Left forelimb (tissue), 1 donor: ENCODE data around the gene PDE10A.
"Not testable (repeated sequence)": the region's sequence is repeated elsewhere in the genome, so short reads cannot be mapped to it uniquely, and the experiment has no call there.

ENCODE experiments used
- DNase-seq: peaks from one replicate; pipeline ENCODE4 v3.0.0-alpha.2; 2018; ENCODE audit warnings: low spot score

PDE10A gene

GRCh38 chr6:165469483-165469882, 193.6 kb downstream of the PDE10A start:
- DNase-seq, result no peak

DNA sequence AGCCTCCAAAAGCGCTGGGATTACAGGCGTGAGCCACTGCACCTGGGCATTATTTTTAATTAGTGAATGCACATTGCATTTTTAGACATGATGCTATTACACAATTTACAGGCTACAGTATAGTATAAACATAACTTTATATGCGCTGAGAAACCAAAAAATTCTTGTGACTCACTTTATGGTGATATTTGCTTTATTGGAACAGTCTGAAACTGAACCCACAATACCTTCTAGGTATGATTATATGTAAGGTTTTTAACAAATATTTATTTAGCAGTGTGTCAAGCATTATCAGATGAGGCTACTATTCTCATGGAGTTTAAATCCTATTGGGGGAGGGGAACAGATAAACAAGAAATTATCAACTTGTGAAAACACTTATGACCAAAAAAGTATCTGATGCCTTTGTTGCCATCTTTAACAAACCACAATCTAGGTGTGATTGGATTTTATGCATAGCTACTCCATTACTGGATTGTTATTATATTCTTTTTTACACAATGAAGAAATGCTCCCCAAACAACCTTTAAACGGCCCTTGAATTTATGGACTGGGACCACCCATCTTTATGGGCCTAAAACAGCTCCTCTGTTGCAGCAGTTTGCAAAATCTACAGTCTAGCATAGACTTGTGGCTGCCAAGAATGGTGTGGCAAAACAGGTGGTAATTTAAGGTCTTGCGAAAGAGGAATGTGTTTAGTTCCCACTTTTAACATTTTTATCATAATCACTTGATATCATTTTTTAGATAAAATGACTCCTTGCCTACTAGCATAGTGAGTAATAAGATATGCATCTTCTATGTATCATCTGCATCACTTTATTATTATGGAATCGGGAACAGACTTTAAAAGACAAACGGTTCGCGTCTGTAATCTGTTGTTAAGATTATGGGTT, 194.5 kb downstream of the PDE10A start:
- no peak for DNase-seq

DNA sequence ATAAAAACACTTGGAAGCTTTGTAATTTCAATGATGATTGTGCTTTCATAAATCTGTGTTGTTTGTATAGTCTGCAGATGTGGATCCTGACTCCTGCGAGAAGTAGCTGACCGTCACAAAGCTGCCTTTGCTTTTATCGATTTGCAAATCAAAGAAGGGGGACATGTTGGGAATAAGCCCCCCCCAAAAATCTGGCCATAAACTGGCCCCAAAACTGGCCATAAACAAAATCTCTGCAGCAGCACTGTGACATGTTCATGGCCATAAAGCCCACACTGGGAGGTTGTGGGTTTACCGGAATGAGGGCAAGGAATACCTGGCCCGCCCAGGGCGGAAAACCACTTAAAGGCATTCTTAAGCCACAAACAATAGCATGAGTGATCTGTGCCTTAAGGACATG, 199.5 kb downstream of the PDE10A start:
- not testable (repeated sequence) for DNase-seq

DNA sequence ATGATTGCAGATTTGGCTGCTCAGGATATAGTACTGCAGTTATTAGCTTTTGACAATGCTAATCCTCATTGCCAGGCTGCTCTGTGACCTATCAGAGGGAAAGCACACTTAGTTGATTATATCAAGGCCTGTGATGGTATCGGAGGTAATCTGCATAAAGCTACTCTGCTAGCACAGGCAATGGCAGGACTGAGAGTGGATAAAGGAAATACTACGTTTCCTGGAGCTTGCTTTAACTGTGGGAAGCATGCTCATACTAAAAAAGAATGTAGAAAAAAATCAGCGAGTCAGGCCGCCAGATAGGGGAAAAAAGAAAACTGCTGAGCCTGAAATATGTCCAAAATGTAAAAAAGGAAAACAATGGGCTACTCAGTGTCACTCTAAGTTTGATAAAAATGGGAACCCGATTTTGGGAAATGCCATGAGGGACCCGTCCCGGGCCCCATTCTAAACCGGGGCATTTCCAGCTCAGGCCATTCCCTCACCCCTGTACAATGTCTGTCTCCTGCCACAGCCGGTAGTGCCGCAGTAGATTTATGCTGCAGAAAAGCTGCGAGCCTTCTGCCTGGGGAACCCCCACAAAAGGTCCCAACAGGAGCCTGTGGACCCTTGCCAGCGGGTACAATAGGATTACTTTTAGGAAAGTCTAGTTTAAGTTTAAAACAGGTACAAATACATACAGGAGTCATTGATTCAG, 203.3 kb downstream of the PDE10A start:
- DNase-seq, result not testable (repeated sequence)

GRCh38 chr6:165458134-165458533, 204.9 kb downstream of the PDE10A start:
- no peak for DNase-seq

- DNase-seq, result no peak
These were observed 206.8 kb downstream of the PDE10A start for GRCh38 chr6:165456286-165456685.

GRCh38 chr6:165455488-165455887, 207.6 kb downstream of the PDE10A start:
- no peak for DNase-seq

DNA sequence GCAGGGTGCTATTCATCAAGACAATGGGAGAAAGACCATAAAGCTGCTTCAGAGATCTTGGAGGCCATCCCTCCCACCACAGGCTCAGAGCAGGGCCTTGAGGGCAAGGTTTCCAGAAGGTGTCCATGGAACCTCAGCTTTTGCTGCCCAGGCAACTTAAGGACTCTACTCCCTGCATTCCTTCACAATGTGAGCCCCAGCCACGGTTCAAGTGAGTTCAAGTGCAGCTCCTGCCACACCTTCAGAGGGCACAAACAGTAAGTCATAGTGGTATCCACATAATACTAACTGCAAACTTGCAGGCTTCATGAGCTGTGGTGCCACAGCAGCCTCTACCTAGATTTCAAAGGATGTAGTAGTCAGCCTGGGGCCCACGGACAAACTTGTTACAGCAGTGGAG, 209.6 kb downstream of the PDE10A start:
- no peak for DNase-seq

GRCh38 chr6:165451838-165452237, 211.2 kb downstream of the PDE10A start:
- no peak for DNase-seq

GRCh38 chr6:165448210-165448609, 214.8 kb downstream of the PDE10A start:
- no peak for DNase-seq

DNA sequence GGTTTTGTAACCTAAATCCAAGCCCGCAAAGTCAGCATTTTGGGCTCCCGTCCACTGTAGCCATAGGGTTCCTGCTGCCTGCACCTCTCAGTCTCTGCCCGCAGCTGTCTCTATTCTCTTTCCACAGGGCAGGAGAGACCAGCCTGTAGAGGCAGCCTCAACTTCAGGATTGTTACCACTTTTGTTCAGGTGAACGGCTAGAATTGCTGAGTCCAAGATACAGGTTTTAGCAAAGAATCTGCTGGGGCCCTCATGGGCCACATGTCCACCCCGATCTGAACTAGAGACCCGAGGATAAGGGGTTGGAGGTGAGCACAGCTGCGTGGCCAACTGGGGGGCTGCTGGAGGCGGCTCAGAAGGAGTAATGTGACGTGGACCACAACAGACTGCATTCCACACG, 215.9 kb downstream of the PDE10A start:
- DNase-seq, result no peak

- no peak for DNase-seq
These were observed 216.7 kb downstream of the PDE10A start for GRCh38 chr6:165446331-165446730.

DNA sequence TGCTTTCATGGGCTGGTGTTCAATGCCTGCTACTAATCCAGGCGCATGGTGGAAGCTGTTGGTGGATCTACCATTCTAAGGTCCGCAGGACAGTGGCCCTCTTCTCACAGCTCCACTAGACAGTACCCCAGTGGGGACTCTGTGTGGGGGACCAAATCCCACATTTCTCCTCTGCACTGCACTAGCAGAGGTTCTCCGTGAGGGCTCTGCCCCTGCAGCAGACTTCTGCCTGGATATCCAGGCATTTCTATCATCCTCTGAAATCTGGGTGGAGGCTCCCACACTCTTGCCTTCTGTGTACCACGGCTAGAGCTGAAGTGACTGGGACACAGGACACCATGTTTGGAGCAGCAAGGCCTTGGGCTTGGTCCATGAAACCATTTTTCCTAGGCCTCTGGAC, 219.6 kb downstream of the PDE10A start:
- DNase-seq, result no peak

GRCh38 chr6:165441181-165441580, 221.9 kb downstream of the PDE10A start:
- DNase-seq, result no peak

DNA sequence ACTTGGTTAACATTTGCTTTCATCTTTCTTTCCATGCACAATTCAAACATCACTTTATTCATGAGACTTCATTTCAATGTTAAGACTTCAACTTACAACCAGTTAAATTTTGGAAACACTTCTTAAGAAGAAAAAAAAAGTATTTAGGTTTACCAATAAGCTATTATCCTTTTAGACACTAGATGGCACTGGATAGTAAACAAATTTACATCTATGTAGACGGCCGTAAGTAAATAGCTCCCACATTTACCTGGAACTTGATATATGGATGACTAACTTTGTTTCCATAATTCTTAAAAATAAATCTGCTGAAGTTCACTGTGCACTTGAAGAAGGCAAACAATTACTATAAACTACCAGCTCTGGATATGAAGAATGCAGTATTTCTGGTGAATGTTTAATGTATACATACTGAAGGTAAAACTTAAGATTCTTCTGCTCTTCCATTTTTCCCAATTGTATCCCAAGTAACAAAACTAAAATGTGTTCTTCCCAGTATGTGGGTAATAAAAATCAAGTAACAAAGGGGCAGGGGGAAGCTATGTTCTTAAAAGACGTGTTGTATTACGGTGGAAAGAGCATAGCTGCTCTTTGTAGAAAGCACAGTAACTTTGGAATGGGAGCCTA, 223.0 kb downstream of the PDE10A start:
- no peak for DNase-seq

GRCh38 chr6:165426892-165427291, 236.1 kb downstream of the PDE10A start:
- DNase-seq, result no peak

DNA sequence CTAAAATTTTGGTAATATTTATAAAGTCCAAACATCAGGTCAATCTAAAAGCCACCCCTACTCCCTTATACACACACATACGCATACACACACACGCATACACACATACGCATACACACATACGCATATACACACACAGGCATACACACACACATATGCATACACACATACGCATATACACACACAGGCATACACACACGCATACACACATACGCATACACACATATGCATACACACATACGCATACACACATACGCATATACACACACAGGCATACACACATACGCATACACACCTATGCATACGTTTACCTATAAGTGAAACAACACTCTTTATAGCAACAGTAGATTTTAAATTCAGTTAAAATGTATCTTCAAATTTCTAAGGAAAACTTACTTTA, 240.8 kb downstream of the PDE10A start:
- no peak for DNase-seq

DNA sequence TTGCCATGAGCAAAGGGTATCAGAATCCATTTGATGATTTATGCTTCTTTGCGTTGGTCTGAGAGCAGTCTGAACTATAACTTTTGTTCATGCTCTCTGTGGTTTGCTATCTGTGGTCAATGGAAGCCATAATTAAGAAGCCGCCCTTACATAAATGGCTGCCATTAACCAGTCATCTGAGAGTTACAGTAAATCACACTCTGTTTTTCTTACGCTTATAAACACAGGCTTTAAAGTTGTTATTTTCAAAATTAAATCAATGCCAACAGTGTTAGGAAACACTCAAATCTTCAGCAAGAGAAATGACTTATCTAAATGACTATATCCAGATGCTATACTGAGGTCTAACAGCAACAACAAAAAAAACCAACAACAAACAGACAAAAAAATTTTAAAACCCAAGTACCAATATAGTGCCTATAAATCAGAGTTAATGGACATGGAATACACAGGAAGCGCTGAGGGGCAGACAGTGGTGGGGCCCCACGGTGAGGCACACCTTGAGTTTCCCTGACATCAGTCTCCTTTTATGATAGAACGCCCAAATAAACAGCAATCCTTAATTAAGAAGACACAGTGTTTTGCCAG, 245.7 kb downstream of the PDE10A start:
- DNase-seq, result no peak

GRCh38 chr6:165404697-165405096, 258.3 kb downstream of the PDE10A start:
- DNase-seq, result no peak

GRCh38 chr6:165404296-165404695, 258.7 kb downstream of the PDE10A start:
- no peak for DNase-seq

- DNase-seq, result no peak
These were observed 259.9 kb downstream of the PDE10A start for GRCh38 chr6:165403006-165403595.

GRCh38 chr6:165401092-165401491, 261.9 kb downstream of the PDE10A start:
- no peak for DNase-seq
